GM12891 (cell line): ENCODE results near the gene MGMT.

ENCODE experiments used
- POLR2A ChIP-seq: IDR thresholded peaks from 2 replicates; pipeline ENCODE4 v1.6.1; 2011; ENCODE audit warnings: low read depth, low read length, control low read depth
- POLR2AphosphoS5 ChIP-seq: IDR thresholded peaks from 2 replicates; pipeline ENCODE4 v1.6.1; 2011; ENCODE audit warnings: low read depth, low read length, control low read depth
- TAF1 ChIP-seq: IDR thresholded peaks from 2 replicates; pipeline ENCODE4 v1.6.1; 2011; ENCODE audit warnings: low read depth, low read length, control low read depth

- TF ChIP-seq POLR2AphosphoS5 (no peak), POLR2A (no peak), TAF1 (no peak)
Observed at GRCh38 chr10:129769381-129770116, 302.5 kb downstream of the MGMT start.
